ENCODE data around the gene FGD6. TPM values are rescaled to one million over a fixed set of nuclear protein-coding genes. Genes with fewer than 3 reads are reported as not detected.

FGD6 gene
- total RNA-seq, 1 experiment from 2014 or later, result 66.6 TPM

- DNase-seq, result no peak
- BruUV-seq (replicated peaks), result no TSS peak
Measured at GRCh38 chr12:95182868-95183415, 34.3 kb downstream of the FGD6 start.

DNA sequence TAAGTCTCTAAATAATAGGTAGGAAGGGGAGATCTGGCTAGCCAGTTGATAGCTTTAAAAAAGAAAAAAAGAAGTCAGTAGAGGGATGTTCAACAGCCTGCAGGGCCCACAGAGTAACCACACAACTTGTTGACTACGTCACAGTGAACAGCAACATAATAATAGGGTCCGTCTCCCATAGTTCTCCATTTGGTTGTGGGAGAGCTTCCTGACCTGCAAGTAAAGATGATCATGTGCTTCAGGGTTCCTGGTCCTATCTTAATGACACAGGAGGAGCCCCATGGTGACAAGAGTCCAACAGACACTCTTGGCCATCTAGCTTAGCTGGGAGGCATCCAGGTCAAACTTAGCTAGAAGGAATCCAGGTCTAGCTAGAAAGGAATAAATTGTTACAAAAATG, 36.2 kb downstream of the FGD6 start:
- no TSS peak for BruUV-seq (replicated peaks)
- Mint-ChIP-seq H3K27ac (ENCODE audit: unreplicated experiment) (no peak overlapping the region), H3K36me3 (ENCODE audit: insufficient read depth, unreplicated experiment) (peaks cover 49% of the 10 kb centered on the region), H3K4me1 (ENCODE audit: low read depth, unreplicated experiment) (peaks cover 35% of the 10 kb centered on the region), H3K27me3 (ENCODE audit: unreplicated experiment) (no peaks in the 10 kb centered on the region), H3K4me3 (ENCODE audit: low read depth, unreplicated experiment) (no peak overlapping the region), H3K9me3 (ENCODE audit: low read depth, unreplicated experiment) (no peaks in the 10 kb centered on the region)
- DNase-seq, result no peak
- CTCF ChIA-PET, result no interaction called here
- TF ChIP-seq, protein P1, sequence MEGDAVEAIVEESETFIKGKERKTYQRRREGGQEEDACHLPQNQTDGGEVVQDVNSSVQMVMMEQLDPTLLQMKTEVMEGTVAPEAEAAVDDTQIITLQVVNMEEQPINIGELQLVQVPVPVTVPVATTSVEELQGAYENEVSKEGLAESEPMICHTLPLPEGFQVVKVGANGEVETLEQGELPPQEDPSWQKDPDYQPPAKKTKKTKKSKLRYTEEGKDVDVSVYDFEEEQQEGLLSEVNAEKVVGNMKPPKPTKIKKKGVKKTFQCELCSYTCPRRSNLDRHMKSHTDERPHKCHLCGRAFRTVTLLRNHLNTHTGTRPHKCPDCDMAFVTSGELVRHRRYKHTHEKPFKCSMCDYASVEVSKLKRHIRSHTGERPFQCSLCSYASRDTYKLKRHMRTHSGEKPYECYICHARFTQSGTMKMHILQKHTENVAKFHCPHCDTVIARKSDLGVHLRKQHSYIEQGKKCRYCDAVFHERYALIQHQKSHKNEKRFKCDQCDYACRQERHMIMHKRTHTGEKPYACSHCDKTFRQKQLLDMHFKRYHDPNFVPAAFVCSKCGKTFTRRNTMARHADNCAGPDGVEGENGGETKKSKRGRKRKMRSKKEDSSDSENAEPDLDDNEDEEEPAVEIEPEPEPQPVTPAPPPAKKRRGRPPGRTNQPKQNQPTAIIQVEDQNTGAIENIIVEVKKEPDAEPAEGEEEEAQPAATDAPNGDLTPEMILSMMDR (IDR thresholded peaks at IDR 0.05; ENCODE audit: unreplicated experiment), result no peak
- intact Hi-C loops (cut with micrococcal nuclease; ENCODE audit: unreplicated experiment), result no loop called here

More at GRCh38 chr12:95182868-95183415, 34.3 kb downstream of the FGD6 start:
- CTCF ChIA-PET, result no interaction called here
- Mint-ChIP-seq H3K36me3 (ENCODE audit: insufficient read depth, unreplicated experiment) (peaks cover 48% of the 10 kb centered on the region), H3K4me1 (ENCODE audit: low read depth, unreplicated experiment) (peaks cover 21% of the 10 kb centered on the region), H3K27ac (ENCODE audit: unreplicated experiment) (no peak overlapping the region), H3K9me3 (ENCODE audit: low read depth, unreplicated experiment) (no peaks in the 10 kb centered on the region), H3K27me3 (ENCODE audit: unreplicated experiment) (no peaks in the 10 kb centered on the region), H3K4me3 (ENCODE audit: low read depth, unreplicated experiment) (no peak overlapping the region)
- TF ChIP-seq, protein P1 (IDR thresholded peaks at IDR 0.05; ENCODE audit: unreplicated experiment), result no peak
- intact Hi-C loops (cut with micrococcal nuclease; ENCODE audit: unreplicated experiment), result no loop called here

- BruUV-seq (replicated peaks), result no TSS peak
- TF ChIP-seq, protein P1 (IDR thresholded peaks at IDR 0.05; ENCODE audit: unreplicated experiment), result no peak
- Mint-ChIP-seq H3K9me3 (ENCODE audit: low read depth, unreplicated experiment) (no peaks in the 10 kb centered on the region), H3K27ac (ENCODE audit: unreplicated experiment) (no peak overlapping the region), H3K4me1 (ENCODE audit: low read depth, unreplicated experiment) (peaks cover 49% of the 10 kb centered on the region), H3K27me3 (ENCODE audit: unreplicated experiment) (no peaks in the 10 kb centered on the region), H3K4me3 (ENCODE audit: low read depth, unreplicated experiment) (no peak overlapping the region), H3K36me3 (ENCODE audit: insufficient read depth, unreplicated experiment) (peaks cover 38% of the 10 kb centered on the region)
- CTCF ChIA-PET, result no interaction called here
- intact Hi-C loops (cut with micrococcal nuclease; ENCODE audit: unreplicated experiment), result no loop called here
- DNase-seq, result no peak
Measured at GRCh38 chr12:95179011-95179410, 38.3 kb downstream of the FGD6 start.

DNA sequence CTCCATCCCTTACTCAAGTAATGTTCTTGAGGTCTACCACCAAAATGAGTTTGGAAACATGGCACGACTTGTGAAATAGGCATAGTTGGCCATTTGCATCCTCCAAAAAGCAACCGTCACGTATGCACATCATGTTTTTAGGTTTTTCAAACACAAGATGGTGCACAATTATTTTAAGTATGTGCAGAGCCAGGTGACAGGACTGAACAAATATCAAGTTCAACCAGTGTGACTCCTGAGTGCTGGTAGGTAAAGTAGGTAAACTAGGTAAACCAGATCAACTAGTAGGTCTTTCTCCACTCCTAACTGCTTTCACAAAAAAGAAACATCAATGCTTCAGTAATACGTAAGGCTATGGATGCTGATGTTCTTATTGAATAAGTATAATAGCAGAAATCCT, 39.1 kb downstream of the FGD6 start:
- BruUV-seq (replicated peaks), result no TSS peak
- peak overlapping the region; percentile 36 for H3K4me3 Mint-ChIP-seq (ENCODE audit: low read depth, unreplicated experiment)
- peak overlapping the region; percentile 91 for H3K27ac Mint-ChIP-seq (ENCODE audit: unreplicated experiment)
- H3K27me3 Mint-ChIP-seq (ENCODE audit: unreplicated experiment), result no peaks in the 10 kb centered on the region
- TF ChIP-seq, protein P1 (IDR thresholded peaks at IDR 0.05; ENCODE audit: unreplicated experiment), result no peak
- H3K4me1 Mint-ChIP-seq (ENCODE audit: low read depth, unreplicated experiment), result peaks cover 53% of the 10 kb centered on the region
- intact Hi-C loops (cut with micrococcal nuclease; ENCODE audit: unreplicated experiment), result no loop called here
- peak; percentile 23 for DNase-seq
- CTCF ChIA-PET, result no interaction called here
- H3K36me3 Mint-ChIP-seq (ENCODE audit: insufficient read depth, unreplicated experiment), result peaks cover 39% of the 10 kb centered on the region
- no peaks in the 10 kb centered on the region for H3K9me3 Mint-ChIP-seq (ENCODE audit: low read depth, unreplicated experiment)
